CD4-positive, alpha-beta T cell (primary cell): ENCODE measurements around the gene RELL2. TPM values are rescaled to one million over a fixed set of nuclear protein-coding genes. Genes with fewer than 3 reads are reported as not detected.

Experiments used
- ATAC-seq: fragments of 200-7000 bp; cut with Tn5 transposase; one replicate; pipeline ENCODE4 v1.10.0; 2022; ENCODE audit warnings: mild to moderate bottlenecking; ENCODE audit not compliant: poor library complexity
- CTCF ChIA-PET: fragments of 350-600 bp; sonication (Branson Sonifier 250); formaldehyde crosslinking; loops from one replicate; lab custom pipeline; 2021; ENCODE audit warnings: antibody characterized with exemption, inconsistent platforms; lab: Charles Lee
- POLR2A ChIA-PET: fragments of 350-600 bp; sonication (Branson Sonifier 250); formaldehyde crosslinking; loops from one replicate; lab custom pipeline; 2021; ENCODE audit warnings: antibody characterized with exemption, inconsistent platforms; lab: Charles Lee
- DNase-seq, 14 experiments: peaks; one replicate each; pipeline ENCODE4 v3.0.0-alpha.2; 2013 to 2020; ENCODE audit warnings: mixed read lengths in 2 of 14
- H3K27ac ChIP-seq, 2 donors: one replicate each; pipeline versions ENCODE4 v1.5.1 to v1.7.0; 2013; ENCODE audit warnings: low read length in 2 of 2, low read depth in 1 of 2, mild to moderate bottlenecking in 1 of 2
- H3K27me3 ChIP-seq, 2 experiments: 1 replicate in 1 of 2; 2 replicates in 1 of 2; pipeline versions ENCODE4 v1.6.1 to v1.7.0; 2013; ENCODE audit warnings: low read length in 2 of 2, control low read depth in 1 of 2, mild to moderate bottlenecking in 1 of 2, moderate library complexity in 1 of 2; ENCODE audit not compliant: insufficient read depth in 2 of 2, control insufficient read depth in 1 of 2
- H3K36me3 ChIP-seq: one replicate; pipeline ENCODE4 v1.6.1; 2013; ENCODE audit warnings: low read length, control low read depth; ENCODE audit not compliant: insufficient read depth
- H3K4me1 ChIP-seq: one replicate; pipeline ENCODE4 v1.6.1; 2013; ENCODE audit warnings: low read length, control low read depth; ENCODE audit not compliant: insufficient read depth
- H3K4me3 ChIP-seq: one replicate; pipeline ENCODE4 v1.5.1; 2013; ENCODE audit warnings: mild to moderate bottlenecking, low read length, moderate library complexity
- H3K9me3 ChIP-seq, 2 experiments: 1 replicate in 1 of 2; 2 replicates in 1 of 2; pipeline versions ENCODE4 v1.6.1 to v1.7.0; 2013; ENCODE audit warnings: low read length in 2 of 2, mild to moderate bottlenecking in 2 of 2, control low read depth in 1 of 2, moderate library complexity in 1 of 2; ENCODE audit not compliant: control insufficient read depth in 1 of 2, insufficient read depth in 1 of 2
- H3K27ac Mint-ChIP-seq: one replicate; pipeline ENCODE4 v1.8.0; 2020; ENCODE audit warnings: mixed read lengths
- H3K27me3 Mint-ChIP-seq: one replicate; pipeline ENCODE4 v1.8.0; 2021; ENCODE audit warnings: mixed read lengths
- H3K36me3 Mint-ChIP-seq: one replicate; pipeline ENCODE4 v1.8.0; 2021; ENCODE audit warnings: low read depth, mixed read lengths
- H3K4me1 Mint-ChIP-seq: one replicate; pipeline ENCODE4 v1.8.0; 2021; ENCODE audit warnings: low read depth, mixed read lengths
- H3K4me3 Mint-ChIP-seq: one replicate; pipeline ENCODE4 v1.8.0; 2020; ENCODE audit warnings: mild to moderate bottlenecking, mixed read lengths
- H3K9me3 Mint-ChIP-seq: one replicate; pipeline ENCODE4 v1.8.0; 2020; ENCODE audit warnings: mixed read lengths
- intact Hi-C, 2 experiments: fragments of 100-400 bp; cut with DNase I in 1 of 2; cut with micrococcal nuclease in 1 of 2; formaldehyde crosslinking; loops; one replicate each; pipeline versions ENCODE4 v1.15.1 to v1.9.0; 2023 to 2025; cut with DNase I, micrococcal nuclease
- total RNA-seq, 174 experiments: library from RNA in 2 of 174; stranded (reverse) in 2 of 174; gene quantifications; one replicate each; pipeline ENCODE4 v1.2.3 and lab custom pipeline; 2021 to 2026
- TF ChIP-seq, protein P1 (sequence below): fragments of 200-600 bp; IDR thresholded peaks from one replicate; pipeline ENCODE4 v1.8.0; 2022; ENCODE audit warnings: antibody characterized with exemption, mild to moderate bottlenecking

The RELL2 gene
- total RNA-seq, 2 experiments from 2014 or later, result 10.9 to 11.4 TPM

DNA sequence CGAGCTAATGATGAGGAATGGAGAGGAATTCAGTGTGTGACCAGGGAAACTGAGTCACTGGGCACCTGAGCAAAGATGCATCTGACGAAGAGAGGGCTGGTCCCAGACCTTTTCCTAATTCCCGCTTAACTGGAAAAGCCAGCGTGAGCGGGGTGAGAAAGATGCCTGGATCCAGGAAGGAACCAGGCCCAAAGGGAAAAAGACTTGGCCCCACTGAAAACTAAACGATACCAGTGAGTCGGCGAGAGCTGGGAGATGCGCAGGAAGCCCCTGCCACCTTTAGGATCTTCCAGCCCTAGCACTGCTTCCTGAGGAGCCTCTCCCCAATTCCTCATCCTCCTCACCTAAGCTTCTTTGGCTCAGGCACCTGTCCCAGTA lies 14.9 kb downstream of the RELL2 start:
- ATAC-seq (no peak), DNase-seq (no peak)
- TF ChIP-seq, protein P1, sequence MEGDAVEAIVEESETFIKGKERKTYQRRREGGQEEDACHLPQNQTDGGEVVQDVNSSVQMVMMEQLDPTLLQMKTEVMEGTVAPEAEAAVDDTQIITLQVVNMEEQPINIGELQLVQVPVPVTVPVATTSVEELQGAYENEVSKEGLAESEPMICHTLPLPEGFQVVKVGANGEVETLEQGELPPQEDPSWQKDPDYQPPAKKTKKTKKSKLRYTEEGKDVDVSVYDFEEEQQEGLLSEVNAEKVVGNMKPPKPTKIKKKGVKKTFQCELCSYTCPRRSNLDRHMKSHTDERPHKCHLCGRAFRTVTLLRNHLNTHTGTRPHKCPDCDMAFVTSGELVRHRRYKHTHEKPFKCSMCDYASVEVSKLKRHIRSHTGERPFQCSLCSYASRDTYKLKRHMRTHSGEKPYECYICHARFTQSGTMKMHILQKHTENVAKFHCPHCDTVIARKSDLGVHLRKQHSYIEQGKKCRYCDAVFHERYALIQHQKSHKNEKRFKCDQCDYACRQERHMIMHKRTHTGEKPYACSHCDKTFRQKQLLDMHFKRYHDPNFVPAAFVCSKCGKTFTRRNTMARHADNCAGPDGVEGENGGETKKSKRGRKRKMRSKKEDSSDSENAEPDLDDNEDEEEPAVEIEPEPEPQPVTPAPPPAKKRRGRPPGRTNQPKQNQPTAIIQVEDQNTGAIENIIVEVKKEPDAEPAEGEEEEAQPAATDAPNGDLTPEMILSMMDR, result no peak
- H3K4me1 Mint-ChIP-seq, result peaks cover 38% of the 10 kb centered on the region
- CTCF ChIA-PET, result interaction anchor here (0.9 to 1.8 kb wide), 5 partner anchors 9 to 88 kb away, joined by 3 to 6 read pairs (median 4); partner anchors contain the start of gene DIAPH1
- H3K27ac Mint-ChIP-seq, result peak overlapping the region; percentile 54
- Histone ChIP-seq H3K36me3 (peaks cover 16% of the 10 kb centered on the region), H3K4me1 (peaks cover 28% of the 10 kb centered on the region), H3K4me3 (peak overlapping the region; percentile 86), H3K27ac (peak overlapping the region; percentile 26 to 83), H3K27me3 (no peaks in the 10 kb centered on the region), H3K9me3 (no peaks in the 10 kb centered on the region)
- H3K9me3 Mint-ChIP-seq, result no peaks in the 10 kb centered on the region
- POLR2A ChIA-PET, result interaction anchor here (1.1 to 2.4 kb wide), 14 partner anchors 9 to 317 kb away, joined by 3 to 73 read pairs (median 9); partner anchors contain the start of genes ARAP3, DELE1, DIAPH1 and HDAC3
- intact Hi-C loops, result no loop called here
- H3K4me3 Mint-ChIP-seq, result peak overlapping the region; percentile 86
- peaks cover 6% of the 10 kb centered on the region for H3K27me3 Mint-ChIP-seq
- H3K36me3 Mint-ChIP-seq, result peaks cover 23% of the 10 kb centered on the region

- Mint-ChIP-seq H3K4me3 (no peak overlapping the region), H3K27me3 (peaks cover 6% of the 10 kb centered on the region), H3K4me1 (peaks cover 32% of the 10 kb centered on the region), H3K9me3 (no peaks in the 10 kb centered on the region), H3K27ac (no peak overlapping the region), H3K36me3 (peaks cover 7% of the 10 kb centered on the region)
- H3K4me3 ChIP-seq, result no peak overlapping the region
- H3K27ac ChIP-seq, result no peak overlapping the region
- intact Hi-C loops, result no loop called here
- DNase-seq (peak in 1 of 14 experiments; percentile 6), ATAC-seq (no peak)
- no peaks in the 10 kb centered on the region for H3K9me3 ChIP-seq
- H3K36me3 ChIP-seq, result no peaks in the 10 kb centered on the region
- no peaks in the 10 kb centered on the region for H3K27me3 ChIP-seq
- TF ChIP-seq, protein P1, result no peak
- peaks cover 27% of the 10 kb centered on the region for H3K4me1 ChIP-seq
- ChIA-PET POLR2A (no interaction called here), CTCF (no interaction called here)
These were observed 17.5 kb downstream of the RELL2 start for GRCh38 chr5:141654298-141654697.

- Mint-ChIP-seq H3K27me3 (peaks cover 6% of the 10 kb centered on the region), H3K27ac (no peak overlapping the region), H3K4me1 (peaks cover 27% of the 10 kb centered on the region), H3K9me3 (no peaks in the 10 kb centered on the region), H3K36me3 (peaks cover 2% of the 10 kb centered on the region), H3K4me3 (no peak overlapping the region)
- no peak overlapping the region for H3K27ac ChIP-seq
- peaks cover 21% of the 10 kb centered on the region for H3K4me1 ChIP-seq
- H3K4me3 ChIP-seq, result no peak overlapping the region
- no peaks in the 10 kb centered on the region for H3K27me3 ChIP-seq
- TF ChIP-seq, protein P1, result no peak
- intact Hi-C loops, result no loop called here
- no peaks in the 10 kb centered on the region for H3K36me3 ChIP-seq
- peaks cover 0 to 5% of the 10 kb centered on the region in 2 experiments for H3K9me3 ChIP-seq
- POLR2A ChIA-PET, result no interaction called here
- ATAC-seq (no peak), DNase-seq (peak in 1 of 14 experiments; percentile 7)
- CTCF ChIA-PET, result no interaction called here
These were observed 18.2 kb downstream of the RELL2 start for GRCh38 chr5:141655020-141655419.
